H1 (cell line): ENCODE measurements around the gene PLCL1. TPM values are rescaled to one million over a fixed set of nuclear protein-coding genes. Genes with fewer than 3 reads are reported as not detected.

Experiments used
- CTCF ChIA-PET: fragments of 300-600 bp; sonication (Branson Sonifier 250); formaldehyde crosslinking; loops from one replicate; lab custom pipeline; 2021; ENCODE audit not compliant: partially characterized antibody; lab: Charles Lee
- POLR2A ChIA-PET: fragments of 300-600 bp; sonication (Branson Sonifier 250); formaldehyde crosslinking; loops from one replicate; lab custom pipeline; 2021; ENCODE audit warnings: inconsistent platforms; ENCODE audit not compliant: partially characterized antibody; lab: Charles Lee
- DNase-seq, 2 experiments: peaks; one replicate each; pipeline versions ENCODE4 v3.0.0 to v3.0.0-alpha.2; 2010 to 2022; ENCODE audit warnings: low spot score in 2 of 2, low read depth in 1 of 2, mixed read lengths in 1 of 2
- FAIRE-seq: peaks from 2 replicates; lab custom pipeline; 2011; peaks lifted over from hg19 to GRCh38; lab: Jason Lieb, UNC
- H2AFZ ChIP-seq: 2 replicates; pipeline ENCODE4 v1.8.1; 2012; ENCODE audit warnings: low read length, inconsistent platforms
- H2AK5ac ChIP-seq: 2 replicates; pipeline ENCODE4 v1.6.1; 2013; ENCODE audit warnings: low read depth, low read length
- H2BK120ac ChIP-seq: replicated peaks from 2 replicates; pipeline ENCODE3; 2013; ENCODE audit warnings: low read depth, low read length, inconsistent platforms
- H2BK12ac ChIP-seq: 2 replicates; pipeline ENCODE4 v1.6.1; 2013; ENCODE audit warnings: low read depth, low read length
- H2BK15ac ChIP-seq: 2 replicates; pipeline ENCODE4 v1.6.1; 2013; ENCODE audit warnings: low read length
- H2BK20ac ChIP-seq: 2 replicates; pipeline ENCODE4 v1.6.1; 2013; ENCODE audit warnings: low read length
- H2BK5ac ChIP-seq: 2 replicates; pipeline ENCODE4 v1.6.1; 2013; ENCODE audit warnings: low read depth, low read length
- H3K14ac ChIP-seq: 2 replicates; pipeline ENCODE4 v1.6.1; 2013; ENCODE audit warnings: inconsistent platforms; ENCODE audit not compliant: insufficient read length
- H3K18ac ChIP-seq: 2 replicates; pipeline ENCODE4 v1.6.1; 2013; ENCODE audit warnings: low read length; ENCODE audit errors: extremely low read depth
- H3K23ac ChIP-seq: 2 replicates; pipeline ENCODE4 v1.6.1; 2013; ENCODE audit warnings: inconsistent platforms; ENCODE audit not compliant: insufficient read length
- H3K23me2 ChIP-seq: 2 replicates; pipeline ENCODE4 v1.6.1; 2013; ENCODE audit warnings: low read depth, low read length
- H3K27ac ChIP-seq: 2 replicates; pipeline ENCODE4 v1.6.1; 2011; ENCODE audit warnings: low read depth, low read length, inconsistent platforms
- H3K27me3 ChIP-seq, 4 experiments: replicated peaks in 1 of 4; 1 replicate in 1 of 4; 2 replicates in 3 of 4; pipeline versions ENCODE4 v1.6.1 to v1.8.1; 2011 to 2013; ENCODE audit warnings: low read length in 3 of 4, mild to moderate bottlenecking in 3 of 4, inconsistent platforms in 2 of 4, mixed read lengths in 2 of 4, moderate library complexity in 1 of 4; ENCODE audit not compliant: control insufficient read depth in 3 of 4, insufficient read depth in 3 of 4; ENCODE audit errors: extremely low read depth in 1 of 4
- H3K36me3 ChIP-seq, 4 experiments: 2 replicates each; pipeline versions ENCODE4 v1.6.1 to v1.8.1; 2011 to 2013; ENCODE audit warnings: mild to moderate bottlenecking in 4 of 4, low read length in 3 of 4, moderate library complexity in 2 of 4, control low read depth in 1 of 4, inconsistent platforms in 1 of 4; ENCODE audit not compliant: insufficient read depth in 4 of 4, control insufficient read depth in 2 of 4
- H3K4ac ChIP-seq: replicated peaks from 2 replicates; pipeline ENCODE3; 2013; ENCODE audit warnings: low read length, low read depth, mixed read lengths, inconsistent platforms; ENCODE audit not compliant: insufficient read length
- H3K4me1 ChIP-seq, 4 experiments: replicated peaks in 1 of 4; 1 replicate in 1 of 4; 2 replicates in 3 of 4; pipeline versions ENCODE4 v1.6.1 to v1.8.1; 2011 to 2013; ENCODE audit warnings: low read length in 3 of 4, inconsistent platforms in 2 of 4, mixed read lengths in 1 of 4; ENCODE audit not compliant: insufficient read depth in 4 of 4, control insufficient read depth in 3 of 4
- H3K4me2 ChIP-seq, 2 experiments: 2 replicates each; pipeline versions ENCODE4 v1.6.1 to v1.8.1; 2011 to 2013; ENCODE audit warnings: low read depth in 2 of 2, low read length in 2 of 2, control low read depth in 1 of 2, inconsistent platforms in 1 of 2, mild to moderate bottlenecking in 1 of 2; ENCODE audit not compliant: insufficient read depth in 1 of 2
- H3K4me3 ChIP-seq, 4 experiments: fragments of 200-600, 300-600 bp in 1 of 4; sonication (generic), shearing (Covaris generic), sonication (Bioruptor Twin) in 1 of 4; 2 replicates each; pipeline versions ENCODE4 v1.5.1 to v1.8.1; 2011 to 2016; ENCODE audit warnings: low read length in 4 of 4, low read depth in 3 of 4, control low read depth in 2 of 4, inconsistent platforms in 2 of 4, mild to moderate bottlenecking in 2 of 4, mixed read lengths in 1 of 4, moderate library complexity in 1 of 4; ENCODE audit not compliant: insufficient read depth in 2 of 4; ENCODE audit errors: extremely low read depth in 1 of 4
- H3K56ac ChIP-seq: replicated peaks from 2 replicates; pipeline ENCODE3; 2013; ENCODE audit warnings: low read depth, mild to moderate bottlenecking, mixed read lengths, low read length, inconsistent platforms; ENCODE audit not compliant: insufficient read length
- H3K79me1 ChIP-seq: 2 replicates; pipeline ENCODE4 v1.6.1; 2013; ENCODE audit warnings: low read depth, low read length, control low read depth
- H3K79me2 ChIP-seq, 2 experiments: 2 replicates each; pipeline versions ENCODE4 v1.6.1 to v1.8.1; 2012 to 2013; ENCODE audit warnings: low read length in 2 of 2, mild to moderate bottlenecking in 2 of 2, inconsistent platforms in 1 of 2; ENCODE audit not compliant: insufficient read depth in 2 of 2, control insufficient read depth in 1 of 2
- H3K9ac ChIP-seq, 4 experiments: replicated peaks in 1 of 4; 1 replicate in 1 of 4; 2 replicates in 3 of 4; pipeline versions ENCODE4 v1.6.1 to v1.8.1; 2011 to 2013; ENCODE audit warnings: low read depth in 3 of 4, low read length in 3 of 4, control low read depth in 2 of 4, mild to moderate bottlenecking in 2 of 4, moderate library complexity in 2 of 4, inconsistent platforms in 1 of 4; ENCODE audit errors: extremely low read depth in 1 of 4
- H3K9me3 ChIP-seq, 2 experiments: 2 replicates each; pipeline versions ENCODE4 v1.6.1 to v1.8.1; 2012 to 2013; ENCODE audit warnings: mild to moderate bottlenecking in 2 of 2, moderate library complexity in 2 of 2, control low read depth in 1 of 2, inconsistent platforms in 1 of 2, low read depth in 1 of 2, low read length in 1 of 2, mixed read lengths in 1 of 2; ENCODE audit not compliant: insufficient read depth in 2 of 2
- H4K20me1 ChIP-seq, 2 experiments: replicated peaks in 1 of 2; 2 replicates each; pipeline versions ENCODE3 to v1.8.1; 2011 to 2013; ENCODE audit warnings: inconsistent platforms in 2 of 2, low read length in 2 of 2, mild to moderate bottlenecking in 1 of 2; ENCODE audit not compliant: insufficient read depth in 2 of 2, control insufficient read depth in 1 of 2
- H4K5ac ChIP-seq: 2 replicates; pipeline ENCODE4 v1.6.1; 2013; ENCODE audit warnings: low read length, low read depth, mixed read lengths, inconsistent platforms; ENCODE audit not compliant: insufficient read length
- H4K8ac ChIP-seq: 2 replicates; pipeline ENCODE4 v1.8.0; 2013; ENCODE audit warnings: mild to moderate bottlenecking, moderate library complexity, low read length, inconsistent platforms; ENCODE audit not compliant: insufficient read depth; ENCODE audit errors: extremely low read depth
- H4K91ac ChIP-seq: replicated peaks from 2 replicates; pipeline ENCODE3; 2013; ENCODE audit warnings: low read length, mixed read lengths, inconsistent platforms; ENCODE audit not compliant: insufficient read length
- CBX5 ChIP-seq: fragments of 300-800, 300-1000 bp; sonication (generic); IDR thresholded peaks from 2 replicates; pipeline ENCODE4 v1.7.1; 2016; ENCODE audit warnings: antibody characterized with exemption, low read length, low read depth
- CTCF ChIP-seq, 3 experiments: IDR thresholded peaks; 1 replicate in 2 of 3; 2 replicates in 1 of 3; pipeline versions ENCODE4 v1.5.1 to v1.6.1; 2011; ENCODE audit warnings: low read length in 3 of 3, mild to moderate bottlenecking in 3 of 3, inconsistent platforms in 2 of 3, low read depth in 1 of 3, moderate library complexity in 1 of 3; ENCODE audit not compliant: insufficient read depth in 1 of 3; ENCODE audit errors: control extremely low read depth in 1 of 3
- EP300 ChIP-seq, 2 experiments: IDR thresholded peaks; 1 replicate in 1 of 2; 2 replicates in 1 of 2; pipeline ENCODE4 v1.6.1; 2011 to 2012; ENCODE audit warnings: low read depth in 2 of 2, low read length in 2 of 2, mild to moderate bottlenecking in 2 of 2, borderline replicate concordance in 1 of 2, inconsistent platforms in 1 of 2, moderate library complexity in 1 of 2
- EZH2 ChIP-seq: fragments of 200-600 bp; sonication (generic); IDR thresholded peaks from 2 replicates; pipeline ENCODE4 v1.7.1; 2012; ENCODE audit warnings: low read depth, mild to moderate bottlenecking, moderate library complexity, low read length, inconsistent platforms; ENCODE audit not compliant: severe bottlenecking
- RNF2 ChIP-seq: fragments of 200-900, 300-1000 bp; sonication (generic); IDR thresholded peaks from 2 replicates; pipeline ENCODE4 v1.7.1; 2016; ENCODE audit warnings: borderline replicate concordance, low read depth, mild to moderate bottlenecking, antibody characterized with exemption, low read length; ENCODE audit not compliant: poor library complexity, severe bottlenecking; ENCODE audit errors: missing control alignments
- SUZ12 ChIP-seq: fragments of 200-600 bp; sonication (generic); IDR thresholded peaks from 2 replicates; pipeline ENCODE4 v1.6.1; 2012; ENCODE audit warnings: mild to moderate bottlenecking, inconsistent platforms, low read length, moderate library complexity, mixed read lengths
- WGBS, 2 experiments: shearing (Covaris generic) in 1 of 2; methylation state at CpG; one replicate each; pipeline versions ENCODE4 v1.1.6 to v1.1.7; 2013 to 2015; ENCODE audit warnings: low lambda C conversion rate in 2 of 2, mixed read lengths in 2 of 2, inconsistent platforms in 1 of 2, low coverage in 1 of 2, missing lambda C conversion rate in 1 of 2; ENCODE audit not compliant: insufficient replicate concordance in 2 of 2, insufficient coverage in 1 of 2, insufficient read length in 1 of 2; ENCODE audit errors: extremely low coverage in 1 of 2, missing lambda C conversion rate in 1 of 2; 5-methylcytosine and 5-hydroxymethylcytosine counted together
- polyA plus RNA-seq, 7 experiments: library from polyadenylated mRNA; depleted of rRNA in 3 of 7; stranded (reverse) in 5 of 7; unstranded in 2 of 7; fragments of >200 nt in 5 of 7; fragments of 200-250 nt in 2 of 7; gene quantifications; 1 replicate in 5 of 7; 2 replicates in 1 of 7; 4 replicates in 1 of 7; pipeline versions ENCODE4 v1.2.1 to v1.2.3, GENCODE V29; 2011 to 2013; ENCODE audit warnings: missing spikeins in 2 of 7, mixed read lengths in 2 of 7
- total RNA-seq: library from RNA; stranded (reverse); fragmentation: NEBNext Ultra II Directional; extraction: Animal tissue kit (Norgen Biotek cat#: 25700); gene quantifications from 2 replicates; pipeline ENCODE4 v1.2.1, GENCODE V29; 2021

PLCL1 gene
- total and polyA plus RNA-seq, 2 of the 8 experiments (the other 6 are each of a cell fraction or from before 2014, with no cell fraction given), result not detected

GRCh38 chr2:198042189-198042588 is 237.8 kb downstream of the PLCL1 start:
- H3K23ac ChIP-seq, result no peak overlapping the region
- H3K23me2 ChIP-seq, result no peaks in the 10 kb centered on the region
- no peak overlapping the region for H3K14ac ChIP-seq
- no peak overlapping the region for H3K18ac ChIP-seq
- H2AFZ ChIP-seq, result no peak overlapping the region
- no peak for DNase-seq
- H3K9ac ChIP-seq, result no peak overlapping the region
- no peak for TF ChIP-seq CTCF (IDR thresholded peaks at IDR 0.05; ENCODE audit: control extremely low read depth in 1 of 3, insufficient read depth in 1 of 3, low read depth in 1 of 3, low read length in 3 of 3)
- TF ChIP-seq EP300 (IDR thresholded peaks at IDR 0.05; ENCODE audit: borderline replicate concordance in 1 of 2, low read depth in 2 of 2, low read length in 2 of 2), result no peak
- no peak for TF ChIP-seq RNF2
- TF ChIP-seq EZH2, result no peak
- TF ChIP-seq CBX5, result no peak
- no peak for TF ChIP-seq SUZ12
- no peak overlapping the region for H2AK5ac ChIP-seq
- H3K27ac ChIP-seq, result no peak overlapping the region
- no peak overlapping the region for H3K4me2 ChIP-seq
- H3K56ac ChIP-seq, result no peak overlapping the region
- ChIA-PET POLR2A (no interaction called here), CTCF (interaction anchor here (1.2 kb wide), 1 partner anchor 12 kb away, joined by 3 read pairs; no protein-coding TSS in a partner anchor)
- WGBS, 2 experiments, result 44% methylated on average over 1 of the region's 1 CpG; no CpG with 5 or more reads in 1 of the 2 experiments
- H3K79me2 ChIP-seq, result no peaks in the 10 kb centered on the region
- no peaks in the 10 kb centered on the region for H3K27me3 ChIP-seq
- no peaks in the 10 kb centered on the region for H4K20me1 ChIP-seq
- no peaks in the 10 kb centered on the region for H3K9me3 ChIP-seq
- no peak for FAIRE-seq
- H2BK15ac ChIP-seq, result no peak overlapping the region
- H3K4me1 ChIP-seq, result no peaks in the 10 kb centered on the region; a peak in 1 of 7 replicates
- H2BK120ac ChIP-seq, result no peak overlapping the region
- no peaks in the 10 kb centered on the region for H3K36me3 ChIP-seq
- no peak overlapping the region for H4K8ac ChIP-seq
- no peaks in the 10 kb centered on the region for H3K79me1 ChIP-seq
- H4K91ac ChIP-seq, result no peak overlapping the region
- H2BK12ac ChIP-seq, result no peak overlapping the region
- H4K5ac ChIP-seq, result no peak overlapping the region
- no peak overlapping the region for H2BK20ac ChIP-seq
- no peak overlapping the region for H2BK5ac ChIP-seq
- no peak overlapping the region for H3K4ac ChIP-seq
- H3K4me3 ChIP-seq, result no peak overlapping the region
